HS-27A (cell line): ENCODE measurements around the gene CKM.
"Not testable (repeated sequence)": the region's sequence is repeated elsewhere in the genome, so short reads cannot be mapped to it uniquely, and the experiment has no call there.

Experiments
- DNase-seq: peaks from one replicate; pipeline ENCODE4 v3.0.0-alpha.2; 2012; ENCODE audit warnings: low read depth, missing footprints

The CKM gene

GRCh38 chr19:45290381-45290931 is 32.2 kb downstream of the CKM start:
- DNase-seq: no peak

DNA sequence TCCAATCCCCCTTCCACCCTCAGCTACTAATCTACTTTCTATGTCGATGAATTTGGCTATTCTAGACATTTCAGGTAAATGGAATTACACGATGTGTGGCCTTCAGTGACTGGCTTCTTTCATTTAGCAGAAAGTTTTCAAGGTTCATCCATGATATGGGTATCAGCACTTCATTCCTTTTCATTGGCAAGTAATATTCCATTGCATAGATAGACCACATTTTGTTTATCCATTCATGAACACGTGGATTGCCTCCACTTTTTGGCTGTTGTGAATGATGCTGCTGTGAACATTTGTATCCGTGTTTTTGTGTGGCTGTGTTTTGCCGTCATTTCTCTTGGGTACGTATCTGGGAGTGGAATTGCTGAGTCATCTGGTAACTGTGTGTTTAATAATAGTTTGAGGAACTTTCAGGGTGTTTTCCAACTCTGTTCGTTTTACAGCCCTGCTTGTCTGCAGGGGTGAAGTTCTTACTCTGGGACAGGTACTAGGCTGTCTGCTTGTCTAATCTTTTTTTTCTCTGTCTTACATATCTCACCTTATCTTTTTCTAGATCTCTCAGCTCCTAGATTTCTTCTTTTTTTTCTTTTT is 39.1 kb downstream of the CKM start:
- no peak for DNase-seq

DNA sequence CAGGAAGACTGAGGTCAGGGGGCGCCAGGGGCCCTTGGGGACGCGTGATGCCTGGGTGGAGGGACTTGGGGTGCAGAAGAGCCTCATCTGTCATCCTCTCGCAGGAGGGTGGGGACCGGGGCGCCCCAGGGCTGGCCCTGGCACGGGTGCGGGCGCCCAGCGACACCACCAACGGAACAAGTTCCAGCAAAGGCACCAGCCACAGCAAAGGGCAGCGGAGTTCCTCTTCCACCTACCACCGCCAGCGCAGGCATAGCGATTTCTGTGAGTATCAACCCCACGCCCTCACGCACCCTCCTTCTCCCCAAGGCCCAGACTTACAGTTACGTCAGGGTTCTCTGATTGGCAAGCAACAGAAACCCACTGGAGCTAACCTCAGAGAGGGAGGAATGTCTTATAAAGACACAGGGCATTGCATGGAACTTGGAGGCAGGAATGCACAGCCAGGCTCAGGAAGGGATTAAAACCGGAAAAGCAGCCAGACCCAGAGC is 42.2 kb downstream of the CKM start:
- no peak for DNase-seq

GRCh38 chr19:45279587-45280192 is 43.0 kb downstream of the CKM start:
- no peak for DNase-seq

GRCh38 chr19:45278087-45278486 is 44.6 kb downstream of the CKM start:
- no peak for DNase-seq

DNA sequence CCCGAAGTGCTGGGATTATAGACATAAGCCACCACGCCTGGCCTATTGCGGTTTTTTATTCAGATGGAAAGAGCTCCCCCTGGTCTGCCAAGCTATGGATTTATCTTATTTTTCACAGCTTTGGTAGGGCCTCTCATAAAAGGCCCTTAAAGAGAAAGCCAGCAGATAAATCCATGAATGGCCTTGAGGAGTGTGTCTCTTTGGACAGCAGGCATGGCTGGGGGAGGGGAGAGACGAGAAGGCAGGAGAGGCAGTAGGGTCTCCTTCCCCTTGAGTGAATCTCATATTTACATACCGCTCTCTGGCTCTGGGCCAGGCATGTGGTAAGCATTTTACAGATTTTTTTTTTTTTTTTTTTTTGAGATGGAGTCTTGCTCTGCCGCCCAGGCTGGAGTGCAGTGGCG is 46.4 kb downstream of the CKM start:
- DNase-seq: no peak

DNA sequence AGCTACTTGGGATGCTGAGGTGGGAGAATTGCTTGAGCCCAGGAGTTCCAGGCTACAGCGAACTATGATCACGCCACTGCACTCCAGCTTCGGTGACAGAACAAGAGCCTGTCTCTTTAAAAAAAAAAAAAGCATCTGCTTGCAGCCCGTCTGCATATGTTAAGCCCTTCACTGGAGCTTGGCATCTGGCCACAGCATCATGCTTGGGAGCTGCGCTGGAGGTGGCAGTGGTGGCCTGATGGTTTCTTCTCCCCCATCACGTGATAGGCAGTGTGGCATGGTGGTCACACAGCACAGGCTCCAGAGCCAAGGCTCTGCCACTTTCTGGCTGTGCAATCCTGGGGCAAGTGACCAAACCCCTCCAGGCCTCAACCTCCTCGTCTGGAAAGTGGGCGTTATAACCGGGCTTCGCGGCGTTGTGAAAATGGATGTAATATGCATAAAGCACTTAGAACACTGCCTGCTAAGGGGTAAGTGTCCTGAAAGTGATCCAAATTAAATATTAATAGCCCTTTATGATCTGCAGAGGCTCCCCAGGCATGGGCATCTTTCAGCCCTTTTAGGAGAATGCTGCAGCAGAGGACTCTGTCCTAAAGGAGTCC is 47.2 kb downstream of the CKM start:
- no peak for DNase-seq

GRCh38 chr19:45273521-45273855 is 49.2 kb downstream of the CKM start:
- DNase-seq: no peak

- DNase-seq: no peak
Measured at GRCh38 chr19:45271735-45272108, 51.0 kb downstream of the CKM start.

- no peak for DNase-seq
Measured at GRCh38 chr19:45271098-45271734, 51.5 kb downstream of the CKM start.

DNA sequence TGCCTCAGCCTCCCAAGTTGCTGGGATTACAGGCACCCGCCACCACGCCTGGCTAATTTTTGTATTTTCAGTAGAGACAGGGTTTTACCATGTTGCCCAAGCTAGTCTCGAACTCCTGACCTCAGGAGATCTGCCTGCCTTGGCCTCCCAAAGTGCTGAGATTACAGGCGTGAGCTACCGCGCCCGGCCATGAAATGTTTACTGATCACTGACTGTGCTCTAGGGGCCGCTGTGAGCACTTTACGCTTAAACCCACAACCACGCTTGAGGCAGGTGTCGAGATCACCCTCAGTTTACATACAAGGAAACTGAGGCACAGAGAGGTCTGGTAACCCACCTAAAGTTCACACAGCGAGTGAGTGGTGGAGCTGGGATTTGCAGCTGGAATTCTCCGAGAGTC is 52.7 kb downstream of the CKM start:
- DNase-seq: not testable (repeated sequence)

DNA sequence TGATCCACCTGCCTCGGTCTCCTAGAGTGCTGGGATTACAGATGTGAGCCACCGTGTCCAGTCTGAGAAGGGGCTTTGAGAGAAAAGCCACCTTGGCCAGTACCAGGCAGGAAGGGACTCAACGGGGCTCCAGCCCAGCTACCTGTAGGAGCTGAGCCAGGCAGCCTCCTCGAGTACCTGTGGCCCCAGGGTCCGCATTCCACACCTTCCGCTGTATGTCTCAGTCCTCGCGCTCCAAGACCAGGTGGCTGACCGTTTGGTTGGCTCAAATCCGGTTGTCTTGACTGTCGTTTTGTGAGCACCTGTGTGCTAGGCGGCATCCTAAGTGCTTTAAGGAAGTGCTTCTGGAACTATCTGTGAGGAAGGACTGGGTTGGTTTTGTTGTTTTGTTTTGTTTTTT is 55.4 kb downstream of the CKM start:
- DNase-seq: no peak

DNA sequence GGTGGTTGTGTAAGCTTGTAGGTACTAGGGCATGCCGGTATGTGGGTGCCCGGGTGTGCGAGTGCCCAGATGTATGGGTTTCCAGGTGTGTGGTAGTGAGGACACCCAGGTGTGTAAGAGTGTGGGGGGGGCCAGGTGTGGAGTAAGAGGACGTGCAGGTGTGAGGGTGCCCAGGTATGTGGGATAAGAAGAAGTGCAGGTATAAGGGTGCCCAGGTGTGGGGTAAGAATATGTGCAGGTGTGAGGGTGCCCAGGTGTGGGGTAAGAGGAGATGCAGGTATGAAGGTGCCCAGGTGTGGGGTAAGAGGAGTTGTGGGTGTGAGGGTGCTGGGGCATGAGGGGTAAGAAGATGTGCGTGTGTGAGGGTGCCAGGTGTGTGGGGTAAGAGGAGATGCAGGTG is 57.3 kb downstream of the CKM start:
- no peak for DNase-seq

DNA sequence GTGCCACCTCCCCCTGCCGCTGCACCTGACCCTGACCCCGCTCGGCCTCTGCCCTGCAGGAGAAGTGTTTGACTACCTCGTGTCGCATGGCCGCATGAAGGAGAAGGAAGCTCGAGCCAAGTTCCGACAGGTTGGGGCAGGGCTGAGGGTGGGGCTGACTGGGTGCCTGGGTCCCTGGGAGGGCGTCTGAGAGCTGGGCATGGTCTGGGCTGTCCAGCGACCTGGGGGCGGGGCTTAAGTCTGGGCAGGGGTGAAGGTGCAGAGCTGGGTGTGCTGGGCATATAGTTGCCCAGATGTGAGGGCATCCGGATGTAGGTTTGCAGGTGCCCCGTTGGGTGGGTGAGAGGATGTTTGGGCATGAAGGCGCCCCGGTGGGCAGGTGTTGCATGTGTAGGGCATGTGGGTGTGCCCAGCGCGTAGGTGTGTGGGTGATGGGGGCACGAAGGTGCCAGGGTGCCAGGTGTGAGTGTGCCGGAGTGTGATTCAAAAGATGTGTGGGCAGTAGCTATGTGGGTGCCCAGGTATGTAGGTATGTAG is 57.8 kb downstream of the CKM start:
- no peak for DNase-seq

DNA sequence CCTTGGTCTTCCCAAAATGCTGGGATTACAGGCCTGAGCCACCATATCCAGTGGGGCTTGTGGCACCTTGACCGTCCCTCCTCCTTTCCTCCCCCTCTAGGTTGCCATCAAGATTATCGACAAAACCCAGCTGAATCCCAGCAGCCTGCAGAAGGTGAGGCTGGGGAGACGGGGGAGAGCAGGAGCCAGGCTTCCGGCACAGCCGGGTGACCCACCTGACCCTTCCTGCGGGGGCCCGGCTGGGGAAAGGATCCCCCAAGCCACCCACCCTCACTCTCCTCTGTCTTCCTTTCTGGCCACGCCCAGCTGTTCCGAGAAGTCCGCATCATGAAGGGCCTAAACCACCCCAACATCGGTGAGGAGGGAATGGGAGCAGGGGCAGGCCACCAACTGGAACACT is 59.7 kb downstream of the CKM start:
- DNase-seq: no peak

- DNase-seq: no peak
Measured at GRCh38 chr19:45262570-45262969, 60.1 kb downstream of the CKM start.

GRCh38 chr19:45258862-45259261 is 63.8 kb downstream of the CKM start:
- DNase-seq: no peak

DNA sequence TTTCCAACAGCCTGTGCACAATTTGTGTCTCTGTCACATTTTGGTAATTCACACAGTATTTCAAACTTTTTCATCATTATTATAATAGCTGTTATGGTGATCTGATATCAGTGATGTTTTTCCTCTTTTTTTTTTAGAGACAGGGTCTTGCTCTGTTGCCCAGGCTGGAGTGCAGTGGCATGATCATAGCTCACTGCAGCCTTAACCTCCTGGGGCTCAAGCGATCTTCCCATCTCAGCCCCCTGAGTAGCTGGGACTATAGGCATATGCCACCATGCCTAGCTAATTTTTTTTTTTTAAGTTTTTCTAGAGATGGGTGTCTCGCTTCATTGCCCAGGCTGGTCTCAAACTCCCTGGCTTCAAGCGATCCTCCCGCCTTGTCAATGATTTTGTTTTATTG is 65.8 kb downstream of the CKM start:
- no peak for DNase-seq
